HG03280 (cell line): Measurements from ENCODE around the gene DTNB.

ENCODE experiments used
- ATAC-seq: cut with Tn5 transposase; IDR thresholded peaks from one replicate; pipeline ENCODE4 v1.9.1; 2021; ENCODE audit warnings: mild to moderate bottlenecking, moderate library complexity; ENCODE audit not compliant: unreplicated experiment

DTNB gene

DNA sequence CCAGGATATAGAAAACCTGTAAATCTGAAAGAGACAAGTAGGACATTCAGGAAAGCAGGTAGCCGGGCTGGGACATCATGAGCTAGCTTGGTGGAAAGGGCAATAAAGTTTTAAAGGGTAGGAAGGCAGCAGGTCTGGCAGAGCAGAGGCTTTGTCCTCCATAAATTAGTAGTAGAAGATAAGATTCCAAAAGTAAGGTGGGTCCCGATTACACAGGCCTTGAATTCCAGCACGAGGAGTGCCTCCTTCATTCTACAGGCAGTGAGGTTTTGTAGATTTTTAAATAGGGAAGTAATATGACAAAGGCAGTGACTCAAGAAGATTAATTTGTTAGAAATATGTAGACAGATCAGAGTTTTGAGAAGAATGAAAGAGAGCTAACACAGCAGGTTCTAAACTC lies 160.7 kb downstream of the DTNB start:
- ATAC-seq, result no peak

DNA sequence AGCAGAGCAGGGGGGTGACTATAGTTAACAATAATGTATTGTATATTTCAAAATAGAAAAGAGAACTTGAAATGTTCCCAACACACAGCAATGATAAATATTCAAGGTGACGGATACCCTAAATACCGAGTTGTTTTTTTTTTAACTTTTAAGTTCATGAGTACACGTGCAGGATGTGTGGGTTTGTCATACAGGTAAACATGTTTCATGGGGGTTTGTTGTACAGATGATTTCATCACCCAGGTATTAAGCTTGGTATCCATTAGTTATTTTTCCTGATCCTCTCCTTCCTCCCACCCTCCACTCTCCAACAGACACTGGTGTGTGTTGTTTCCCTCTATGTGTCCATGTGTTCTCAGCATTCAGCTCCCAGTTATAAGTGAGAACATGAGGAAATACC lies 167.2 kb downstream of the DTNB start:
- no peak for ATAC-seq

DNA sequence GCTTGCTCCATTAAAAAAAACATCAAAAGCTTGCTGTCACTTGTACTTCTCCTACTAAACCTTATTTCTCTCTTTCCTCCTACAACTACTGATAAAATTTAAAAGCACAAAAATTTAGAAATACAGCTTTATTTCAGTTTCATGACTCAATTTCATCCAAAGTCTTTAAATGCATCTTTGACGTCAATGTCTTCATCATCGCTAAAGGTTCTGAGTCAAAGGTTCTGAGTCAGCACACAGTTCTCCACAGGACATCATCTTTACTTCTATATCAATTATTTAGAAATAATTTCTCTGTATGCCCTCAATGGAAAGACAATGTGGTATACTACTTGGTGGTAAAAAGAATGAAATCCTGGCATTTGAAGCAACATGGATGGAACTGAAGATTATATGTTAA lies 167.8 kb downstream of the DTNB start:
- no peak for ATAC-seq

DNA sequence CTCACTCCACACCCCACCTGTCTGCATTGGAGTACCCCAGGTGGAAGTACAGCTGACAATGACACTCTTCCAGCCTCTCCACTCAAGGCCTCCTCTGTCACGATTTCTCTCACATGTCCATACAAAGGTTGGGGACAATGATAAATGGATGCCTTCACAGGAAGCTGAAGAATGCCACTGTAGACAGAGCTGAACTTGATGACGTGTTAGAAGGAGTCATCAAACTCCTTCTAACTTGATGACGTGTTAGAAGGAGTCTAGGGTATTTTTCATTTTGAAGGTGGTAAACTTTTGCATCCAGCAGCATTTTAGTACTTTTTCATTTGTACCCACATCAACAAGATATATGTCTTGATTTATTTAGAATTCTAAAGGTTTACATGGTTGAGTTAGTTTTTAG lies 168.2 kb downstream of the DTNB start:
- ATAC-seq, result no peak

DNA sequence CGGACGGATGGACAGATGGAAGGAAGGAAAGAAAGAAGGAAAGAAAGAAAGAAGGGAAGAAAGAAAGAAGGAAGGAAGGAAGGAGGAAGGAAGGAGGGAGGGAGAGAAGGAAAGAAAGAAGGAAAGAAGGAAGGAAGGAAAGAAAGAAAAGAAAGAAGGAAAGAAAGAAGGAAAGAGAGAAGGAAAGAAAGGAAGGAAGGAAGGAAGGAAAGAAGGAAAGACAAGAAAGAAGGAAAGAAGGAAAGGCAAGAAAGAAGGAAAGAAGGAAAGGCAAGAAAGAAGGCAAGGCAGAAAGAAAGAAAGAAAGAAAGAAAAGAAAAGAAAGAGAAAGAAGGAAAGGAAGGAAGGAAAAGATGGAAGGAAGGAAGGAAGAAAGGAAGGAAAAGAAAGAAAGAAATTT lies 169.1 kb downstream of the DTNB start:
- ATAC-seq, result no peak

DNA sequence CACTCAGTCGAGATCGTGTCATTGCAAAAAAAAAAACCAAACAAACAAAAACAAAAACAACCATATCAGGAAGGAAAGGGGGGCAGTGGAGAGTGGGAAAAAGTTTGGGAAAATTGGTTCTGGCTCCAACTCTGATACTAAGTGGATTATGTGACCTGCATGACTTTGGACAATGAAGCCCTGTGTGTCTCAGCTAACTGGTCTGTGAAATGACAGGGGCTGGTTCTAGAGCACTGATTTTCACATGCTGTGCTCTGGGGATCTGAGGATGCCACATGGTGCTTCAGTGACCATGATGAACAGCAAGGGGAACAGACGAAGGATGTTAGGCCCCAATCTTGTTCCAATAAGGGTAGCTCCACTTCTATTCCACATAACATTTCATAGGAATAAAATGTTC lies 174.2 kb downstream of the DTNB start:
- ATAC-seq, result no peak

DNA sequence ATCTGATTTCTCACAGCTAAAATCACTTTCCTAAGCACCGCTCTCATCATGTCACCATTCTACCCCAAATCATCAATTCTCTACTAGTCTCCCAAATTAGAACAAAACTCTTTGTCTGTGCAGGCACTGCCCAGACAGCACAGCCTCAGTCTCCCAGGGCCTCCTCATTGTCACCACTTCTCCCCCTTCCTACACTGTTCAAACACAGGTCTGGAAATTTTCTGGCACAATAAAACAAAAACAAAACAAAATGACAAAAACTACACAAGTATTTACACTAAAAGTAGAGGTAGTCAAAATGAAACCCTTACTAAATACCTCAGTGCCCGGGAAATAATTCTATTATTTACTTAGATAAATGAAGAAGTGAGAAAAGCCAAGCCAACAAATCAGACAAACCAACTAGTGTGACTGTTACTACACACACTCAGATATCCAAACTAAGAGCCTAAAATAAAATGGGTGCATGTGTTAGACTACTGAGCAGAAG lies 175.4 kb downstream of the DTNB start:
- no peak for ATAC-seq

DNA sequence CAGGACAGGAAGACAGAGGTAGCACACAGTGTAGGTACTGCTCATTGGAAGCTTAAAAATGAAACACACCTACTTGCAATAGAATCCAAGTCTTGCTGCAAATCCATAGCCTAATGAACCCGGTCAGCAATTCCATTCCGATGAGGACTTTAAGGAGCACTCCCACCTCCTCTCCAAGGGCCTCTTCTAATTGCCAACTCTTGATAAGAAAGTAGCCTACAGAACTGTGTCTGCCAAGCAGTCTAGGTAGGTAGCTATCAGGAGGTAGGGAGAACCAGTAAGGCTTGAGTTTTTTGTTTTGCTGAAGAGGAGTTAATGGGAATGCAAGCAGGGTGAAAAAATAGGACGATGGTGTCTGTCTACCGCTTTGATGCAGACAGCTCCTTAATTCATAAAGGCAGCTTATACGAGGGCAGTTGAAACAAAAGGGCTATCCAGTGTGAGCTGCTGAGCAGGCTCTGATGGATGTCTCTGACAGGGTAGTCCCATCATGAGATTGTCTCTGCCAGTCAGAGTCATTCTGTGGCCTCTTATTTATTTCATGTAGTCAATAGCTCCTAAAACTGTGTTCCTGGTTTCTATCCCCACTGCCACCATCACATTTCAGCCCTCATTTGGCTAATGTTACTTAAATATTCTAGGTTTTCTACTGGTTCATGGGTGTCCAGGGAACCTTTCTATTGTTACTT lies 176.0 kb downstream of the DTNB start:
- ATAC-seq, result no peak

DNA sequence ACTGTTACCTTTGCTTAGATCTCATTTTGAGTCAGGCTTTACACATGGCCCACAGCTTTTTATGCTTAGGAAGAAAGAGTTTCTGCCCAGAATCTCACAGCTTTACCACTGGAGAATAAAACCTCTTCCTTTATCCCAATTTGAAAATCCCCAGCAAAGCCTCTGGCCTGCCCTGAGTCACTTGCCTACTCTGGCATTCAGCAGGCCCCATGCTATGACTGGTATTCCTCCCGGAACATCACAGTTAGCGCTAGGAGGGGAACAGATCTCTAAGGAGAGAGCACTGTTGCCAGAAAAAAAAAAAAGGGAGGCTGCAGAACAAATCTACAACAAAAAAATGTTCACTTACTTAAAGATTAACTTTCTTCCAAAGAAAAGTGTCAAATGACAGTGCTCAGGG lies 178.8 kb downstream of the DTNB start:
- no peak for ATAC-seq

DNA sequence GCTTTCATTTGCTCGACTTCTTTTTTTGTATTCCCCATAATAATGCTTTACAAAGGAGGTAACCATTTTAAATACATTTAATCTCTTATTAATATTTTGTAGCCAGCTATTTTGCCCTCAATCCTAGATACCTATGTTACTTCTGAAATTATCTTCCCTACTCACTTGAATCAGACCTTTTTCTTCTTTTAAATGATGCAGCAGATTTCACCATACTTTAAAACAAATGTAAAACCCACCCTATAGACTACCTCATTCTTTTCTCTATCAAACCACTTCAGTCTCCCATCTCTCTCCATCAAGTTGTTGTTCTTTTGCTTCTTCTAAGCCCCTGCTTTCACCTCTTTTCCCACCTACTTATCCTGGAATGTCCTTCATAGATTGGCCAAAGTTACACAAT lies 180.2 kb downstream of the DTNB start:
- ATAC-seq, result no peak

DNA sequence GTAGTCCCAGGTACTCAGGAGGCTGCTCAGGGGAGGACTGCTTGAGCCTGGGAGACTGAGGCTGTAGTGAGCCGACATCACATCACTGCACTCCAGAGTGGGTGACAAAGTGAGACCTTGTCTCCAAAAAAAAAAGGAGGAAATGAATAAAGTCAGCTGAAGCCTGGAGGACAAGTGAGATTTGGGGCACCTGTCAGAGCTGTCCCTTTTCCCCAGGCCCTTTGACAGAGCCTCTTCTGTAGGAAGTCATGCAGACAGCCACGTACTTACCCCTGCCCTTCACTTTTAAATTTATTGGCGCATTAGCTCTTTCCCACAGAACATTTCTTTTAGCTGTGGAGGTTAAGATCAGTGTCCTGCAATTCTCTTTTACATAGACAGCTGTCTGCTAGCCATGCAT lies 180.7 kb downstream of the DTNB start:
- no peak for ATAC-seq

DNA sequence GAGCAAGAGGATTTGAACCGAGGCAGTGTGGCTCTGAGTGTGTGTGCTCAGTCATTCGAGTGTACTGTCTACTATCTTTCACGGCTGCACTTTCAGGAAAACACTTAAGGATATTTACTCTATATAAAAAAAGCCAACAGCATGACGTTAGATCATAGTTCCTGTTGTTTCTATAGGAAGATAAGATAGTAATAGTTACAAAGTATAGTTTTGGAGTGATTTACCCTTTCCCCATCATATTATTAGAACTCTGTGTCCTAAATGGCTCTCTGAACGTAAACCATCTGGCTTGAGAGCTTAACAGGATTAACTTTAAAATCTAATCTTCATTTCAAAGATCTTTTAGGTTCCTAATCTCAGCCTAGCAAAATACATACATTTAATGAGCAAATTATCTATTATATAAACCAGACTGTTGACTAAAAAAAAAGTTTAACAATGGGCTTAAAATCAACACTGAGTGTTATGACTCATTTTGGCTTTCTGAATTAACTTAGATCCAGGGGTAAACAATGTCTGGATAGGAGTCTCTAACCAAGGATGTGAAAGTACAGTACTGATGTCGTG lies 181.3 kb downstream of the DTNB start:
- no peak for ATAC-seq

DNA sequence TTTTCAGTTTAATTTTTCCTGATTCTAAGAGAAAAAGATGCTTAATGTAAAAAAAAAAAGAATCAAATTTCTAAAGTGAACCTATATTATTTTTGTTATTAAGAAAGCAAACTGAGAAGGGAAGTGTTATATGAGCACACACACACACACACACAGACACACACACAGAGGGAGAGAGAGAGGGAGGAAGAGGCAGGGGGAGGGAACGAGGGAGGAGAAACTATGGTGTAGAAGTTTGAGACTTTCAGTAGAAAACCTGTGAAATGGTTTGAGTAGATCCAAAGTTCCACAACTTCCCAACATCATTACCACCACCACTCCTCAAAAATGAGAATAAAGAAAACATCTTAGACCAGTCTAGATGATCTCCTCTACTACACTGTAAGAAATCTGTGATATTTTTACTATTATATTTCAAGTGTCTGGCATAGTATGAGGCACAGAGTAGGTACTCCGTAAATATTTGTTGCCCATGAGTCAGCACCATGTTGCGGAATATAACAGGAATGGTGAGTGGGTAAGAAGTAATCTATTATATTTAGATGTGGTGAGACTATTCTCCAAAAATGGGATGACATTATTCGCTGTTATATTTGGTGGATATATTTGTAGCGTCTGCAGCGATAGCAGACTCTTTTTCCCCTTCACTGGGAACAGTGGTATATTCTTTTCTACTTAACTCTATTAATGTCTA lies 182.2 kb downstream of the DTNB start:
- ATAC-seq, result no peak

DNA sequence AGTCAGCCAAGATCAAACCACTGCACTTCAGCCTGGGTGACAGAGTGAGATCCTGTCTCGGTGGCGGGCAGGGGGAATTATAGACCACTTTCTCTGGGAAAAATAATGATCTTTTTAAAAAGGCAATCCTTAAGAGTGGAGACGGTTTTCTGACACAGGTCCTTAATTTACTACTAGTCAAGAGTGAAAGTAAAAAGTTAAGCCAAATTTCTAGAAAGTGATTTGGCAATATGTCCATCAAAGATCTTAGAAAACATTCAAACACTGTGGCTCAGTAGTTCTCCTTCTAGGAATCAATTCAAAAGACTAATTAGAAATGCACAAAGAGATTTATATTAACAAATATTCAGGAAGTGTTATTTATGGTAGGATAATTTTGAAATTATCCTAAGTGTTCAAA lies 183.2 kb downstream of the DTNB start:
- ATAC-seq, result no peak

DNA sequence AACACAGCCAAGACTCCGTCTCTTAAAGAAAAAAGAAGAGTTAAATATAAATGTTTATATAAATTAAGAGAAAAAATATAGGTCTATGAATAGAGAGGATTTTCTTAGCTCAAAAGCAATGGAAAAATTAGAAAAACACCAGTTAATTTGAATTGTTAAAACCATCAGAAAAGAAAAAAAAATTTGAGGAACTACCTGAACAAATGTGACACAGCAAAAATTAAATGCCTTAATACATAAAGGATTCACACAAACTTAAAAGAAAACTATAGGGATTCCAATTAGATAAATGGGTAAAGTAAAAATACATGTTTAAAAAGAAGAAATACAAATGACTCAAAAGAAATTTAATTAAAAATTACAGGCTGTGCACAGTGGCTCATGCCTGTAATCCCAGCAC lies 183.7 kb downstream of the DTNB start:
- no peak for ATAC-seq

DNA sequence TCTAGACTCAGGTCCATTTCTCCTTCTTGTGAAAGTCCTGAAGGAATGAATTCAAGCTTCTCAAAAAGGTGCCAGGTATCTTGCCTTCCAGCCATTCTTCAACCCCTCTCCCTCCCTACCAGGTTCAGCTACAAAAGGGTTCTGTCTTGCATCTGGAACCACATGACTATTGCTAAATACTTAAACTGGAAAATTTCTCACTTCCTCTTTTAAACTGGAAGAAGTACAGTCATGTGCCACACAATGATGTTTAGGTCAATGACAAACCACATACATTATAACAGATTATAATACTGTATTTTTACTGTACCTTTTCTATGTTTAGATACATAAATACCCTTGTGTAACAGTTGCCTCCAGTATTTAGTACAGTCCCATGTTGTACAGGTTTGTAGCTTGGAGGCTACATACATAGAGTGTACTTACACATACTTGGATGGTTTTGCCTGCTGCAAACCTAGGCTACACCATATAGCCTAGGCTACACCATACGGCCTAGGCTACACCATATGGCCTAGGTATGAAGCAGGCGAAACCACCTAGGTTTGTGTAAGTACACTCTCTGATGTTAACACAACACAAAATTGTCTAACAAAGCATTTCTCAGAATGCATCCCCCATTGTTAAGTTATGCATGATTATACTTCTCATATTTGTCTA lies 189.6 kb downstream of the DTNB start:
- ATAC-seq, result no peak

DNA sequence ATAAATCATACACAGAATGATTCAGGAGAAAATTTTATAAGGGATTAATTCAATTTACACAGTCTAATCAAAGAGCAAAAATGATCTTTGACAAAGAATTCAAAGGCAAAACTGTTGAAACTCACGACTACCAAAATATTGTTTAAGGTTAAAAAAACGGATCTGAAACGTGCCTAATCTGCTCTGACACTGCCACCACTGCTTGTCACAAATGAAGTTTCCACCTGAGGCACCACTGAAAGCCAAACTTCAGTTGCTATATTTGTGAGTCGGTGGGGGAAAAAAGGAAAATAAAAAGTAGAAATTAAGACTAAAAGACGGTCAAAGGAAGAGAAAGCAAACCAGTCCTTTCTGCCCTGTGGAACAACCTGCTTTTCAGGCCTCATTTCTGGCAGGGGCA lies 191.0 kb downstream of the DTNB start:
- ATAC-seq, result no peak

DNA sequence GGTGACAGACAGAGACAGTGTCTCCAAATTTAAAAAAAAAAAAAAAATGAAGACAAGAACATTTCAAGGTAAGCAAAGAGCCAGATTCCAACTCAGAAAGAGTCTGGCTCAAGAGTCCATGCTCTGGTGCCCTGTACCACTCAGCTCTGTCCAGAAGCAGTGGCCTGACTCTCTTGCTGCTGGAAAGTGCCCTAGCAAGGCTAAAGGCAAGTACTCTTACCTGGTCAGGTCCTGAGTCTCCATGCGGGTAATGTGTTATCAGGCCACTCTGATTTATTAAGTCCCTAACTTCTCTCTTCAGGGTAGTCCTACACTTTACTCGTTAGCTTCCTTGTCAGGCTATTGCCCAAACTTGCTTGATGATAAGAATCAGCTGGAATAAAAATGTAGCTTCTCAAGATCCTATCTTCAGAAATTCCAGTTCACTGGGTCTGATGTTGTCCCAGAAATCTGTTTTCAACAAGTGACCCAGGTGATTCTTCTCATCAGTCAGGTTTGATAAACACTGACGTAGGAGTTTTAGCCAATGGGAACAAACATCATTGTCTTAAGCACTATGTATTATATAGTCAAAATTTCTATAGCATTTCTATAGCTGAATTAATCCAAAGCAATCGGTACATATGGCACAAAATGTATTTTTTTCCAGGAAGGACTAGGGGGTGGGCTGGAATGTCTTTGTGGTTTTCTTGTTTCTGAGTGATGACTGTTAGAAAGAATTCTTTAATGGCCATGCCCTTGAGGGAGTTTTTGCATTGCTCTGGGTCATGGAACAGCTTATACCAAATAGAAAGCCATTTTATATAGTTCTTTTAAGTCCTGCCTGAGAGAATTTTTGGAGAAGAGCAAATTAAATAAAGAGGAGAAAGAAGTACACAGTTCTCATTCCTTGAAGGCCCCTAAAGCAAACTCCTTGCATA lies 191.7 kb downstream of the DTNB start:
- no peak for ATAC-seq

DNA sequence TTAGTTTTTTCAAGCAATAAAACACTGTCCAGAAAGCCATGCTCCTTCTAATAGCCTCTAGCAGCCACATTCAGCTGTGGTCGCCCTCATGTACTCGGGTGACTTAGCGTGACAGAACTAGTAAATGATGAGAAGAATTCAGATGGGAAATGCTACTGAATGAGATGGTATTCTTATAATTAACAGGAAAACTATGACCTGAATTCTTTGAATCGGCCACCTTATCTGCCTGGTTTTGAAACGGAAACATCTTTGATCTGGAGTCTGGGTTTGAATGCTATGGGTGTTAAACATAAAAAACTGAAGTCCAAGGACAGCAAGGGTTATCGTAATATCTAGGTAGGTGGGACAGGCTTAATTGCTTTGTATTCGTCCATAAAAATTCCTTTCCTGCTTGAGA lies 192.8 kb downstream of the DTNB start:
- no peak for ATAC-seq

DNA sequence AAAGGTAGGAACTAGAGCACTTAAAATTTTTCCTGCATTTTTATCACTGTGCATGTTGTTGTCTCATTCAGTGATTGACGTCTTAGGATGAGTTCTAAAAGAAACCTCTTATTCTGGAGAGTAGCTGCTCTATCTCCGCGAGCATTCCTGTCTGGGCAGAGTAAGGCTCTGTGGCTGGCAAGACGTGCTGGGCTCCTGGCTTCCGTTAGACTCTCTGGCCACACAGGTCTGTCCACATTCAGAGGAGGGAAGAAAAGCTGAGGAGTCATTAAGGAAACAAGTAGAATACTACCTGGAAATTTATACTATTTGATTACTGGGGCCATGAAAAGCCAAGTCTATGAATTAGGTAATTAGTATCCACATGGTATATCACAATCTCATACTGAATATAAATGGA lies 193.6 kb downstream of the DTNB start:
- no peak for ATAC-seq

DNA sequence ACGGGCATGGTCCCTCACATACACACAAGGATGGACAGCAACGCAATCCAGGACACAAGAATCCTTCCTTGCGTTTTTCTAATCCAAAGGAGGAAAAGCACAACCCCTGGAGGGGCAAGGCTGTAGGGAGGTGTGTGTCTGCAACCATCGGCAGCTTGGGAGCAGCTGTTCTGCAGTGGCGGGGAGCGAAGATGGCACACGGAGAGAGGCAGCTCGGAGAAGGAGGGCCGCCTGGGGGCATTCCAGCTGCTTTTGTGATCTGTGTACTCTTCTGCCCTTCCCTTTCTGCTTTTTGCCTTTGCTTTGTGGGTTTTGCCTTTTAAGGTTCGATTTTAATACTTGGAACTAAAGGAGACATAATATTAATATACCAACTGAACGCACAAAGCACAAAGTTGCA lies 194.6 kb downstream of the DTNB start:
- no peak for ATAC-seq
